ENCODE measurements around the gene NBEAL1. TPM values are rescaled to one million over a fixed set of nuclear protein-coding genes. Genes with fewer than 3 reads are reported as not detected.
"Not testable (repeated sequence)": the region's sequence is repeated elsewhere in the genome, so short reads cannot be mapped to it uniquely, and the experiment has no call there.

The NBEAL1 gene
- total RNA-seq, 1 donor from 2014 or later, result 30.5 TPM

DNA sequence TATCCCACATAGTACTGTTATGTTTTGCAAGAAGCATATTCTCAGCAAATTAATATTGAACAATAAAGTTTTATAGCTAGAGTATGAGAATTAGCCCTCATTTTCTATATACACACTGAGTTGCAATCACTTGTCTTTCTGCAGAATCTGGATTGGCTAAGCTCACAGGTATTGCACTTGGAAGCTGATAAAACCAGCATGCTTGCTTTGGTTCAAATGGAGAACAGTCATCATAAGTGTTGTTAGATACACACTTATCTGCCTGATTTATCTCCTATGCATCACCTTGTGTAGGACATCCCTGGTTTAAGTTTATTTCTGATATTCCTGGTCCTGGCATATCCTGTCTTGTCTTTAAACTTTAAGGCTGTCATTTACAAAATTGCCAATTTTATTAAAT is 186.2 kb downstream of the NBEAL1 start:
- H3K4me3 Mint-ChIP-seq (ENCODE audit: low read depth), result no peak overlapping the region
- H3K36me3 Mint-ChIP-seq (ENCODE audit: insufficient read depth), result peaks cover 9% of the 10 kb centered on the region
- H3K27me3 Mint-ChIP-seq, result no peaks in the 10 kb centered on the region
- no peak overlapping the region for H3K27ac Mint-ChIP-seq
- H3K9me3 Mint-ChIP-seq (ENCODE audit: low read depth), result peaks cover under 1% of the 10 kb centered on the region
- no peaks in the 10 kb centered on the region for H3K4me1 Mint-ChIP-seq (ENCODE audit: low read depth)
- no peak for TF ChIP-seq CTCF (IDR thresholded peaks at IDR 0.05; ENCODE audit: unreplicated experiment)
- no peak for DNase-seq (ENCODE audit: low spot score, unreplicated experiment)

- Mint-ChIP-seq H3K27me3 (no peaks in the 10 kb centered on the region), H3K4me1 (ENCODE audit: low read depth) (no peaks in the 10 kb centered on the region), H3K27ac (no peak overlapping the region), H3K9me3 (ENCODE audit: low read depth) (peaks cover 3% of the 10 kb centered on the region), H3K4me3 (ENCODE audit: low read depth) (no peak overlapping the region), H3K36me3 (ENCODE audit: insufficient read depth) (peaks cover 14% of the 10 kb centered on the region)
- TF ChIP-seq CTCF (IDR thresholded peaks at IDR 0.05; ENCODE audit: unreplicated experiment), result no peak
- no peak for DNase-seq (ENCODE audit: low spot score, unreplicated experiment)
Observed at GRCh38 chr2:203201426-203201825, 186.8 kb downstream of the NBEAL1 start.

DNA sequence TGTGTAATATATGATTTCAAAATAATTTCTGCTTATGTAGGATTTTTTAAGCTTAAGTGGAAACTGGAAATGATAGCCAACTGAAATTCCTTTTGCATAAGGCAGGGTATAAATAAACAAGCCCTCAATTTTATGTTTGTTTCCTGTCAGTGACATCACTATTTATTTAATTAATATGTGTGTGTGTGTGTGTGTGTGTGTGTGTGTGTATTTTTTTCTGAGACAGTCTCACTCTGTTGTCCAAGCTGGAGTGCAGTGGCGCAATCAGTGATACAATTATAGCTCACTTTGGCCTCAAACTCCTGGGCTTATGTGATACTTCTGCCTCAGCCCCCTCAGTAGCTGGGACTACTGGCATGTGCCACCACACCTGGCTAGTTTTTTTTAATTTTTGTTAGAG is 194.9 kb downstream of the NBEAL1 start:
- Mint-ChIP-seq H3K4me3 (ENCODE audit: low read depth) (no peak overlapping the region), H3K9me3 (ENCODE audit: low read depth) (peaks cover 3% of the 10 kb centered on the region), H3K4me1 (ENCODE audit: low read depth) (no peaks in the 10 kb centered on the region), H3K27ac (no peak overlapping the region), H3K36me3 (ENCODE audit: insufficient read depth) (peaks cover 22% of the 10 kb centered on the region), H3K27me3 (no peaks in the 10 kb centered on the region)
- no peak for TF ChIP-seq CTCF (IDR thresholded peaks at IDR 0.05; ENCODE audit: unreplicated experiment)
- no peak for DNase-seq (ENCODE audit: low spot score, unreplicated experiment)

GRCh38 chr2:203225423-203226039 is 210.9 kb downstream of the NBEAL1 start:
- H3K9me3 Mint-ChIP-seq (ENCODE audit: low read depth), result peaks cover 5% of the 10 kb centered on the region
- peak; percentile 70 for TF ChIP-seq CTCF (IDR thresholded peaks at IDR 0.05; ENCODE audit: unreplicated experiment)
- no peak overlapping the region for H3K4me3 Mint-ChIP-seq (ENCODE audit: low read depth)
- no peaks in the 10 kb centered on the region for H3K27me3 Mint-ChIP-seq
- peaks cover 5% of the 10 kb centered on the region for H3K4me1 Mint-ChIP-seq (ENCODE audit: low read depth)
- no peak for DNase-seq (ENCODE audit: low spot score, unreplicated experiment)
- H3K36me3 Mint-ChIP-seq (ENCODE audit: insufficient read depth), result no peaks in the 10 kb centered on the region
- no peak overlapping the region for H3K27ac Mint-ChIP-seq

DNA sequence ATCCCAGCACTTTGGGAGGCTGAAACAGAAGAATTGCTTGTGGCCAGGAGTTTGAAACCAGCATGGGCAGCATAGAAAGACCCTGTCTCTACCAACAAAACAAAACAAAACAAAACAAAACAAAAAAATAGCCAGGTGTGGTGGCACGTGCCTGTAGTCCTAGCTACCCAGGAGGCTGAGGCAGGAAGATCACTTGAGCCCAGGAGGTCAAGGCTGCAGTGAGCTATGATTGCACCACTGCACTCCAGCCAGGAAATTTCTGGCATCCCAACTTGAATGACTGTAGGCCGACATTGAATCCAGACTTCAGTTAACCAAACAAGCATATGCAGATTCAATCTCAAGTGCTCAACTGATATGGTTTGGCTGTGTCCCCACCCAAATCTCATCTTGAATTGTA is 215.0 kb downstream of the NBEAL1 start:
- not testable (repeated sequence) for H3K4me3 Mint-ChIP-seq (ENCODE audit: low read depth); H3K27me3 Mint-ChIP-seq; H3K9me3 Mint-ChIP-seq (ENCODE audit: low read depth); H3K36me3 Mint-ChIP-seq (ENCODE audit: insufficient read depth); H3K4me1 Mint-ChIP-seq (ENCODE audit: low read depth); H3K27ac Mint-ChIP-seq; DNase-seq (ENCODE audit: low spot score, unreplicated experiment)
